ENCODE data around the gene MYO9A.

GRCh38 chr15:71825021-71825730, 292.8 kb downstream of the MYO9A start:
- TF ChIP-seq CTCF (tag by site-specific recombination; IDR thresholded peaks at IDR 0.05) (no peak), ZNF660 (tag by site-specific recombination; IDR thresholded peaks at IDR 0.05) (no peak), ZNF274 (IDR thresholded peaks at IDR 0.05; ENCODE audit: low read length) (no peak), ZNF274 (tag by site-specific recombination; IDR thresholded peaks at IDR 0.05; ENCODE audit: borderline replicate concordance) (no peak), REPIN1 (tag by site-specific recombination; IDR thresholded peaks at IDR 0.05; ENCODE audit: low read depth) (no peak)
